ENCODE measurements around the gene AP4M1. TPM values are rescaled to one million over a fixed set of nuclear protein-coding genes. Genes with fewer than 3 reads are reported as not detected.

The AP4M1 gene
- total RNA-seq, 4 donors from 2014 or later = 9.1 to 26.6 (median 19.4) TPM

DNA sequence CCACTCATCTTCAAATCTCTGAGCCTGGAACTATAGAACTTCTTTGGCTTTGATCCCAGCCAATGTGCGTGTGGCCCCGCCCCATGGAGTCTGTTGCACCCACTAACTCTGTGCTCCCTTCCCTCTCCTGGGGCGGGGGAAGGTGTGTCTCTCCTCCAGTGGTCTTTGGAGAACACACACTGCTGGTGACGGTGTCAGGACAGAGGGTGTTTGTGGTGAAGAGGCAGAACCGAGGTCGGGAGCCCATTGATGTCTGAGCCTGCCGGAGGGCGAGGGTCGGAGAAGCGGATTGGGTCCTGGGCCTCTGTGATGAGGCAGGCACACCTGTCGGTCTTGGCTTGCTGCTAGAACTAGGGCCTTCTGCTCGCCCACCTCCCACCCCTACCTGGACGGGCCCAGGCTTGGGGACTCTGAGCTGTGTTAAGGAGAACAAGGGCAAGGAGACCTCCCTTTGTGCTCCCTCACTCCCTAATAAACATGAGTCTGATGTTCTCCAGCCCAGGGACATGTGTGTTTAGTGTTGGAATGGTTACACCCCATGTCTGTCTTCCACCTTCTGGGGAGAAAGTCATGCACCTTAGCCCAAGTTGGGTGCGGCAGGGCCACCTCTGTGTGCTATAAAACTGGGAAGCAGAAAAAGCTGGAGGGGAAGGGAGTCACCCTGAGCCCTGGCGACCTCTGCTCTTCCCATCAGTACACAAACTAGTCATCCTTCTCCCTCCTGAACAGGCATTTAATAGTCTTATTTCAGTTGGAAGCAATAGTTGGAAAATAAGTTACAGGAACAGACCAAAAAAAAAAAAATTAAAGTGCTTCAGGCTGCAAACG is 52.5 kb downstream of the AP4M1 start:
- Histone ChIP-seq H3K36me3 (peaks cover 0 to 8% of the 10 kb centered on the region in 2 donors), H3K9me3 (no peaks in the 10 kb centered on the region), H3K4me1 (peaks cover 11 to 20% of the 10 kb centered on the region in 2 donors), H3K27me3 (no peaks in the 10 kb centered on the region), H3K27ac (no peak overlapping the region), H3K4me3 (replicated peaks in 1 of 3) (no peak overlapping the region)
- 86 to 91% methylated on average over 16 of the region's 16 CpGs for WGBS, 2 donors
- intact Hi-C loops (cut with DNase I) = no loop called here
- TF ChIP-seq POLR2A (IDR thresholded peaks at IDR 0.05) (no peak), CTCF (IDR thresholded peaks at IDR 0.05) (no peak)
- DNase-seq = no peak

GRCh38 chr7:100154651-100155491 is 53.4 kb downstream of the AP4M1 start:
- intact Hi-C loops (cut with DNase I) = no loop called here
- Histone ChIP-seq H3K27ac (no peak overlapping the region), H3K9me3 (no peaks in the 10 kb centered on the region), H3K27me3 (no peaks in the 10 kb centered on the region), H3K4me3 (replicated peaks in 1 of 3) (no peak overlapping the region), H3K36me3 (peaks cover 0 to 8% of the 10 kb centered on the region in 2 donors), H3K4me1 (peaks cover 13 to 15% of the 10 kb centered on the region in 2 donors)
- TF ChIP-seq CTCF (IDR thresholded peaks at IDR 0.05) (no peak), POLR2A (IDR thresholded peaks at IDR 0.05) (no peak)
- DNase-seq = no peak
- 58 to 74% methylated on average over 12 to 13 of the region's 30 CpGs for WGBS, 2 donors

GRCh38 chr7:100155553-100156317 is 54.3 kb downstream of the AP4M1 start:
- H3K4me3 ChIP-seq (replicated peaks in 1 of 3) = no peak overlapping the region
- 96 to 97% methylated on average over 18 to 20 of the region's 20 CpGs for WGBS, 2 donors
- no peaks in the 10 kb centered on the region for H3K27me3 ChIP-seq
- TF ChIP-seq CTCF (IDR thresholded peaks at IDR 0.05) (no peak), POLR2A (IDR thresholded peaks at IDR 0.05) (no peak)
- peaks cover 0 to 8% of the 10 kb centered on the region in 2 donors for H3K36me3 ChIP-seq
- intact Hi-C loops (cut with DNase I) = no loop called here
- no peak for DNase-seq
- no peaks in the 10 kb centered on the region for H3K9me3 ChIP-seq
- peaks cover 13% of the 10 kb centered on the region in 2 donors for H3K4me1 ChIP-seq
- H3K27ac ChIP-seq = no peak overlapping the region

GRCh38 chr7:100156331-100157068 is 55.1 kb downstream of the AP4M1 start:
- TF ChIP-seq CTCF (IDR thresholded peaks at IDR 0.05) = no peak
- no peak for TF ChIP-seq POLR2A (IDR thresholded peaks at IDR 0.05)
- Histone ChIP-seq H3K27ac (no peak overlapping the region), H3K4me1 (peaks cover 13% of the 10 kb centered on the region in 2 donors), H3K36me3 (peaks cover 0 to 8% of the 10 kb centered on the region in 2 donors), H3K9me3 (no peaks in the 10 kb centered on the region), H3K4me3 (replicated peaks in 1 of 3) (no peak overlapping the region), H3K27me3 (no peaks in the 10 kb centered on the region)
- DNase-seq = no peak
- 84 to 91% methylated on average over 16 of the region's 16 CpGs for WGBS, 2 donors
- intact Hi-C loops (cut with DNase I) = no loop called here

Data from thyroid gland (tissue), 4 donors.